DMS 273 treated with DMSO at 0.1 percent for 48 hours (cell line): ENCODE results near the gene CTNND2.

Experiments used
- DNase-seq: peaks from one replicate; lab custom pipeline; 2025; lab: John Stamatoyannopoulos, UW

Gene CTNND2

DNA sequence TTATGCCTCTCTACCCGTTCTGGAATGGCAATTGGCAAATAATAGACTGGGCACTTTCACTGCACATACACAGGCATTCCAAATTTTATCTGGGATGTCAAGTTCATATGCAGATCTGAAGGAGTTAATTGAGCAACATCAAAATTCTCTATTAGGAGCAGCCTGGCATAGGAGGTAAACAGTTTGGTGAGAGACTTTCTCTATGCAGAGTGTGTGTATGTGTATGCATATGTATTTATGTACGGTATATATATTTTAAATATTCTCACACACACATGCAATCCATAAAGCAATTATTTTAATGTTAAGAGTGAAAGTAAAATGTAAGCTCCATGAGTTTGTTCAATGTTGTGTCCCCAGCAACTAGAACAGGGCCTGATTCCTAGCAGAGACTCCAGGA lies 517.8 kb downstream of the CTNND2 start:
- DNase-seq: no peak

DNA sequence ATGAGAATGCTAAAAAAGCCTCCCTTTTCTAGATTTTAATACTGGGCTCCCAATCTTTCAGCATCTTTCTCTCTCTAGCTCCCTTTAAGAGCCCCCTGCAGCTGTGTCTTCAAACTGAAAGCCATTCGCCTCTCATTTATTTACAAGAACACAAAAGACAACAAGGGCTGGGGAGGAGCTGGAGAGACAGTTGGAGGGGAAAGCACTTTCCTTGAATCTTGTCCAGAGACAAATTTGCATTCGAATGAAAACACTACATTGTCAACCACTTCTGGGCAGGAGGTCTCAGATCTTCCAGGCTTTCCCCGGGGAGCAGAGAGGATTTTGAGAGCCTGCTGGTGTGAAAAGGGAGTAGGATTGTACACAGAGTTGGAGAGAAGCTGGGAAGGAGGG lies 518.3 kb downstream of the CTNND2 start:
- DNase-seq: no peak

DNA sequence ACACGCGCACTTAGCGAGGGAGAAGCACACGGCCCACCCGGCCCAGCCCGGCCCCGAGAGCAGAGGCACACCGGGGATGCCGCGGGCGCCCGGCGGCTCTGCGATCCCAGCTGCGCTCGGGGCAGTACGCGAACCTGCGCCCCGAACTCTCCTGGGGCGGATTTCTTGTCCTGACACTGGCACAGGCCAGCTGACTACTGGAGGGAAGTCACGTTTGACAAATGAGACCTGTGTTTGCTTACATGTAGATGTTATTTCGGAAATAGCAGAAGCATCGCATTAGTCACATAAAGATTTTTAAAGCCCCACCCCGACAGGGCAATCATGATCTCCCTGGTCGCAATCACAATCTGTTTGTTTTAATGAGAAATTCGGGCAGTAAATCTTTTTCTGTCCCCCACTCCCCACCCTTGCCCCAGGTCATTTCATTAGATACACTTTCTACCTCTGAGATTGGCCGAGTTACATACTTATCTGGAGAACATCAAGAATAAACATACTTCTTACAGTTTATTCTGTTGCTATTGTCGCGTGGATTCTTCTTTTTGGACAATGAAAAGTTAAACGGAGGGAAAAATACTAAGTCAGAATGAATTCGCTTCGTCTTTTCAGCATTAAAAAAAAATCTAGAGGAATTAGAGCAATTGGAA lies 518.9 kb downstream of the CTNND2 start:
- DNase-seq: no peak

DNA sequence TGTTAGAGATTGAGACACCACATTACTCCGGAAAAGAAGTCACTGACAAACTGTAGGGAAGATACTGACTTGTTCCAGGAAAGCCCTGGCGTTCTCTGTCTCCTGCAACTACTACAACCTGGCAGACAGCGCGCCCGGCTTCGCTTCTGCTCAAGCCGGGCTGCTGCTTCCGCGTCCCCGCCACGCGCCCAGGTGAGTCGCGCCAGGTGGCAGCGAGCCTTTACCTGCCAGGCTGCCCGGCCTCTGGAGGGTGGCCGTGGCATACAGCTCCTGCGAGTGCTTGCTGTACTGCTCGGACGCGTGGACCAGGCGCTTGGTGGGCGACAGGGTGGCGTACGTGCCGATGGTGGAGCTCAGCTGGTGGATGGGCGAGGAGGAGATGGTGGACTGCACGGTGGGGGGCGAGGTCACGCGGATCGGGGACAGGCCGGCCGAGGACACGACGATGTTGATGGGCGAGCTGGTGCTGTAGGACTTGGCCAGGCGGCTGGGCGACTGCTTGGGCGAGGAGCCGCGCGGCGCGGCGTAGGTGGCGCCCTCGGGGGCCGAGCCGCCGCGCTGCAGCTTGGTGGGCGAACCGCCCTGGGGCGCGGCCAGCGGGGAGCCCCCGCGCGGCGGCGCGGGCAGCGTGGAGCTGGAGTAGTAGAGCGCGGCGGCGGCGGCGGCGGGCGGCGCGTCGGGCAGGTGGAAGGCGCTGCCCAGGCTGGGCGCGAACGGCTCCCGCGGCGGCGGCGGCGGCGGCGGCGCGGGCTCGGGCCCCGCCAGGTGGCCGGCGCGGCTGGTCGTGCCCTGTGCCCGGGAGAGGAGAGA lies 519.6 kb downstream of the CTNND2 start:
- no peak for DNase-seq

DNA sequence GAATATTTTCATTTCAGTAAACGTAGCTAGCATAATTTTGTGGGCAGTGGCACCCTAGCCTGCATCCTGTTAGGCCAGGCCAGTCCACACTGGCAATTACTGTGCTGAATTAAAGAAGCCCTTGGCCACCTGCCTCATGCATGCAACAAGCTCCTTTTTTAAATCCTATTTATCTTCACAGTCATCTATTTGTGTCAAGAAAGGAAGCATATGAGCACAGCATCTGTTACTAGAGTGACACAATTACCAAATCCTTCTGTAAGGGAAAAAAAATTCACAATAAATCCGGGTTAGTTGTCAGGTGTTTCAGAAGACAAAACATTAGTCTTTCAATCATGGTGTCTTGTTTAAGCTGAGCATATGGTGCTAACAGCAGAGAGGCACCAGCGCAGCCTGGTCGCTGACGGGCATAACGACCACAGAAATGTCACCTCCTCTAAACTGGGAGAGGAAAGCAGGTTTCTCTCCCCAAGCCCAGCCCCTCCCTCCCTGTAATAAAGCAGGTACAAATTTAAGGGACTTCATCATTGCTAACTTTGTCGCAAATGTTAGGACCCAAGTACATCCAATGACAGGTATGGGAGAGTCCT lies 520.6 kb downstream of the CTNND2 start:
- no peak for DNase-seq

DNA sequence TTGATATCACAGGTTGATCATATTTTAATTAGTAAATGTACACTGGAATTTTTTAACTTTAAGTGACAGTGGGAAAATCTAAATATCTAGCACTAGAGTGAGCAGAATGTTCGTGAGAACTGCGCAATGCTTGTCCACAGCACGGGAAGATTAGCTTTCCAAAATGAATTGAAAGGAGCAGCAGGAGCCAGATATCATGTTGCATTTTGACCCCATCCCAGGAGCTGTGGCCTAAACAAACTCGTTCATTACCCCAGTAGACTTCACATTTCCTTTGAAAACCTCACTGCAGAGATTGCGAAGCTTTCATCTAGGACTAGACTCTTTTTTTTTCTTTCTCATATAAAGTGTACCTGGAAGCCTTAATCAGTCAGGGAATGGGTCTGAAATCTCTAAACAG lies 525.8 kb downstream of the CTNND2 start:
- no peak for DNase-seq

DNA sequence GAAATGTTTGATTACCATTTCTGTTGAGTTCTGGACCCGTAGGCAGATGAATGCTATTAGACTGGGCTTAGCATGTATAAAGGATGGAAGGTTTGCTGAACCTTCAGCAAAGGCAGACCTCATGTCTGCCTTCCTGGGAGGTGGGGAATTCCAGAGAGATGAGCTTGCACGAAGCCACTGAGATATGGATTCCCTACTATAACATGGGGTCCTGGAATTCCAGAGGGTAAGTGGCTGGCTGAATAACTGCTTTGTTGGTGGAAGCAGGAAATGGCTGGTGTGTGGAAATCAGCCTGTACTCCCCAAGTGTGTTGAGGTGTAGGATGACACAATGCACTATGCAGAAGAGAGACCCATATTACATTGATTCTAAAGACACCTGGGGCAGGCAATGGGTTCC lies 526.4 kb downstream of the CTNND2 start:
- DNase-seq: no peak

DNA sequence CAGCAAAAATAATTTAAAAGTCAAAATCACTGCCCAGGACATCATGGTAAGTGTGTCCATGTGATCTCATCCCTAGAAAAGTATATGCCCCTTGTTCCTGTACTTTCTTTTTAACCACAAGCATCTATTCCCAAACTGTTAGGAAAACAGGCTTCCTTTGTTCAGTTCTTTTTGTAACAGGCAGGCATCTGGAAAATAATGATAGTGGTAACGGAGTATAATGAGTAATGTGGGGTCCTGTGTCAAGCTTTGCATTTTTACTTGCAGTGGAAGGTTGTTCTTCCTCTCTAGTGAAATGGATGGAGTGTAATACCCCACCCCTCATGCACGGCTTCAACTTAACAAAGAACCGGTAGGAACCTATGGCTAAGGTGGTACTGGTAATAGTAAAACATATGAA lies 532.1 kb downstream of the CTNND2 start:
- no peak for DNase-seq

DNA sequence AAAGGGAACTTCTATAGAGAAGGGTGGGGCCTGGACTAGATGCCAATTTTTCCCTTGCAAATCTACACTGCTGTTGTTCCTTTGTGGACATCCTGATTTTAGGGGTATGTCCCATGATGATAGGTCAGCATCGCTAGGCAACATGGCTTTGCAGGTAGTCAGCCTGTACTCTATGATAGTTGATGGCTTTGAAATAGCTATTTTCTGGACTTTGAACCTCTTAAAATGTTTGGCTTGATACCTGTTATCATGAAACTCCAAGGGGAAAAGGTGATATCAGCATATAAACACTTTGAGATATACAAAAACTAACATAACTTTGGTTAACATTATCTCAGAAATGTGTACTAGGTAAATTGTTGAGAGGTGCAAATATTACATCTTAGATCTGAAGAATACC lies 533.2 kb downstream of the CTNND2 start:
- DNase-seq: no peak

DNA sequence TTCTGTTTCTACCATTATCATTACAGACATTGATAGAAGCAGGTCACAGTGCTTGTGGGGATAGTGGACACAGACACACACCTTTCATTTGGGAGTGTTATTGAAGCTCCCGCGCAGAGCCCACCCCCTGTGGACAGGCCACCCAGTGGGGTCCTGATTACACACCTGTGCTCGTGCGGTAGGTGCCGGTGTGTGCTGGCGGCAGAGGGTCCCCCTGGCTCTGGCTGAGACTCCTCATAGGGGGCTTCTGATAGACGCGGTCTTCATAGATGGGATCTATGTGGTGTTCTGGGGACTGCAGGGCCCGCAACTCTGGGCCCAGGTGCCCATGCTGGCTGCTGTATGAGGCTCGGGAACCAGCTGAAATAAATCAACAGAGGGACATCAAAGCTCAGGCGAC lies 539.7 kb downstream of the CTNND2 start:
- DNase-seq: no peak

DNA sequence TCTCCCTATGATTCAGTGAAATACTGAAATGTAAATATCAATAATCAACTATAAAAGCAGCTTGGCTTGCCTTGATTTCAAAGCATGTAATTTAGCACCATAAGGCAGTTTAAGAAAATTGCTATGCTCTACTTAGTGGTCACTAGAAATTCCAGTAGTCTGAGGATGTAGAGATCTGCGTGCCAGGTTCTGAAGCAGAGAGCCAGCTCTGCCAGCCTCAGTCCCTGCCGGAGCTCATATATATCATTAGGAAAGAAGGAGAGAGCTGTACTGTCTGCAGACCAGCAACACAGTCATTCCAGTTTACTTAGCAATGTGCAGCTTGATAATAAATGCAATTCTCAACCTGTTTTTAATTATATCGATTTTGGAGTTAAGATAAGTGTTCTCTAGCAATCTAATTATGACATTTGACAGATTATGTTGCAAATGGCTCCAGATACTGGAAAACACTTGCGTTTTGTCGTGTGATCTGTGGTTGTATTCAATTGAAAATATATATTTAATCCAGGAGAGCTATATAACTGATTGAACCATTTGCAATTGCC lies 540.5 kb downstream of the CTNND2 start:
- no peak for DNase-seq

DNA sequence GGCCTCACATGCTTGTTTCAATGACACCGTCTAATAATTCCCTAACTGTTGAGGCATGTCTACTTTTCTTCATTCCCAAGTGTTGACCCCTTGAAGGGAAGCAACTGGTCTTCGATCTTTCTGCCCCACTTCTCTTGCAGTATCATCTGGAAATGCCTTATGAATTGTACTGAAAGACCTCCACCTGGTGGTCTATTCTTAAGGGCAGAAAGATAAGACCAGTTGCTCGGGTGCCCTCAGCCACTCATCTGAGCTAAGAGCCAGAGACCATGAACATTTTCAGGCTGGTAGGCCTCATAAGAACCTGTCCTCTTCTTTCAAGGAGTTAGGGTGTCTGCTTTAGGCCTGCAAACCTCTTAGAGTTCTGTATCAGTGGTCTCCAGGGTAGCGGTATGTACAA lies 542.5 kb downstream of the CTNND2 start:
- no peak for DNase-seq

DNA sequence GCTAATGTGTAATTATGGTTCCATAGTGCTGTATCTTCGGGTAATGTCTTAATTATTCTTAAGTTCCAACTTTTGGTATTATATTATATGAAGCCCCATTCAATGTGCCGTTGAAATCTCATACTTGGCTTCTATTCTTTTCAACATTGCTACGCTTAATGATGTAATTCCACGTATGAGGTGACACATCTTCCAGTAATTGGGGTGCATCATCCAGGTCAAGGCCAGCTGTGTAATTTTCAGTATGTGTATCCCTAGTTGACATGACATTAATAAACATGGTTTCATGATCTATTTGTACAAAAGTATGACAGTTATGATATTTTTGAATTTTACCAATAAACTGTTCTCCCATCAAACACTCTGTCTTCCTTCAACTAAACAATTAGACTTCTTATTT lies 546.3 kb downstream of the CTNND2 start:
- DNase-seq: no peak

DNA sequence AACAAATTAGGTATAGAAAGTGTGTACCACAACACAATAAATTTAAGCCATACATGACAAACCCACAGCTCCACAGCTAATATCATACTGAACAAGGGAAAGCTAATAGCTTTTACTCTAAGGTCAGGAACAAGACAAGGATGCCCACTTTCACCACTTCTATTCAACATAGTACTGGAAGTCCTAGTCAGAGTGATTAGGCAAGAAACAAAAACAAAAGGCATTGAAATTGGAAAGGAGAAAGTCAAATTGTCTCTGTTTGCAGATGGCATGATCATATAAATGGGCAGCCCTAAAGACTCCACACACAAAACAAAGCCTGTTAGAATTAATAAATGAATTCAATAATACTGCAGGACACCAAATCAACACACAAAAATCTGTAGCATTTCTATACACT lies 548.8 kb downstream of the CTNND2 start:
- DNase-seq: no peak

DNA sequence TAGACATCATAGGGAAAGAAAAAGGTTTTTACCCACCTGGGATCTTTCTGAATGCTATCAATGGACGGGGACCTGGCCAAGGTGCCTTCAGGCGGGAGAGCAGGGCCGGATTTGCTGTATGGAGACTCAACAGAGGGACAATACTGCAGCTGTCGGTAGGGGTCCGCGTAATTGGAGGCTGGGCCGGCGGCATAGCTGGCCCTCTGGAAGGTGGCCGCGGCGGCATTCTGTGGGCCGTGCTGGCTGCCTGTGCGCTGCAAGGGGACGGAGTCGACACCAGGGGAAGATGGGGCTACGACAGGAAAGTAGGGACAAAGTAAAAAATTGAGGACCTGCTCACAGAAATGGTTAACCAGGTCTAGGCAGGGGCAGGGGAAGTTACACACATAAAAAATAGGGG lies 557.9 kb downstream of the CTNND2 start:
- DNase-seq: no peak

DNA sequence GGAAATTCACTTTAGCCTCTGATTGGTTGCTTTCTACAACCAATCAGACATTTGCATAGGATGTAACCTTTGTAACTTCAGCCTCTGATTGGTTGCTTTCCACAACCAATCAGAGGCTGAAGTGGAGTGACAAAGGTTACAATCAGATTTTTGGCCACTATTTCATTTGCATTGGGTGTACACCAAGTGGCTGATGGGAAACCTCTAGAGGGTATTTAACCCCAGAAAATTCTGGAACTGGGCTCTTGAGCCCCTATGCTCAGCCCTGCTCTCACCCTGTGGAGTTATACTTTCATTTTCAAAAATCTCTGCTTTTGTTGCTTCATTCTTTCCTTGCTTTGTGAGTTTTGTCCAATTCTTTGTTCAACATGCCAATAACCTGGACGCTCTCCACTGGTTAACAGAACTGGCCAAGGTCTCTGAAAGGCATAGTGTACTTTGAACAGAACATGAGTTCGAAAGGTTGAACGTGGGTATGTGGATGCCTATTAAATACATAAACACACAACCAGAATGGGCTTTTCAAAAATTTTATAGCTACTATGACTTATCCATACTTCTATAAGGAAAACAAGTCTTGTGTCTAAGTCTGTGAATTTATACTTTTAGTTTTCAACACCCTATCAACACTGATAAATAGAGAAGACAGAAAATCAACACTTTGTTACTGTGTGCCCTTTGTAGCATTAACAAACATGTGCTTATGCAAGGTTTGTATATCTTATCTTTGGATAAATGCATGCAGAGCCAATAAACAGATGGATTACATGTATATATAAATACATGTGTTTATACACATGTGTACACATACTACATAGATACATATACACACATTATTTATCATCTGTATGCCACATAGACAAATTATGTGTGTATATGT lies 568.1 kb downstream of the CTNND2 start:
- DNase-seq: no peak

DNA sequence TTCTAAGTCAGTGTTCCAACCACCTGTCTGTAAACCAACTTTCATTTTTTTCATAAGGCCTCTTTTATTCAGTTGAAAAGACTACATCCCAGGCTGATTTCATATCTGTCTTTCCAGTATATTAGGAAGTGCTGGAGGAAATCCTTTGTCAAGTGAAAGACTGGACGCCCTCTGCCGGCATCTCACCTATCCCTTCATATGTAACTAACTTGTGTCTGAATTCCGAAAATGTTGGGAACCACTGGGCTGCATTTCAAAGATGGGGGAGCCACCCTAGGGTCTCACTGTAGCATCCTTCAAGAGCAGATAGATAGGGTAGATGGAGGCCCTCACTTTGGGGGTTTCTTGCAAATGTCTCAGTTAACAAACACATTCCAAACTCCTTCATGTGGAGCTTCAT lies 569.8 kb downstream of the CTNND2 start:
- DNase-seq: no peak

DNA sequence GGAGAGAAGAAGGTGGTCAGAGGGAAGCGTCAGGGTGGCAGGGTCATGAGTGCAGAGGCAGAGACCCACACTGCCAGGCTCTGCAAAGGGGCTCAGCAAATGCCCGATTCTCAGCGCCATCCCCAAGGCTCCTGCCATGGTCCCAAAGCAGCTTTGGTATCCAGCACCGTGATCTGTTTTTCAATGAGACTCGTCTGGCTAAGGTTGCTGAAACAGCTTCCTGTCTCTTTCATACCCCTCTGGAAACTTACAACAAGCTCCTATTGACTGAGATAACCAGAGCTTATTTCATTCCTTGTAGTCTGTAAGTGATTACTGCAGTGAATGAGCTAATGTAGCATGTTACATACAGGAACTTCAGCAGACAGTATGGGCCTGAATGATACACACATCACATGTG lies 574.6 kb downstream of the CTNND2 start:
- DNase-seq: no peak

DNA sequence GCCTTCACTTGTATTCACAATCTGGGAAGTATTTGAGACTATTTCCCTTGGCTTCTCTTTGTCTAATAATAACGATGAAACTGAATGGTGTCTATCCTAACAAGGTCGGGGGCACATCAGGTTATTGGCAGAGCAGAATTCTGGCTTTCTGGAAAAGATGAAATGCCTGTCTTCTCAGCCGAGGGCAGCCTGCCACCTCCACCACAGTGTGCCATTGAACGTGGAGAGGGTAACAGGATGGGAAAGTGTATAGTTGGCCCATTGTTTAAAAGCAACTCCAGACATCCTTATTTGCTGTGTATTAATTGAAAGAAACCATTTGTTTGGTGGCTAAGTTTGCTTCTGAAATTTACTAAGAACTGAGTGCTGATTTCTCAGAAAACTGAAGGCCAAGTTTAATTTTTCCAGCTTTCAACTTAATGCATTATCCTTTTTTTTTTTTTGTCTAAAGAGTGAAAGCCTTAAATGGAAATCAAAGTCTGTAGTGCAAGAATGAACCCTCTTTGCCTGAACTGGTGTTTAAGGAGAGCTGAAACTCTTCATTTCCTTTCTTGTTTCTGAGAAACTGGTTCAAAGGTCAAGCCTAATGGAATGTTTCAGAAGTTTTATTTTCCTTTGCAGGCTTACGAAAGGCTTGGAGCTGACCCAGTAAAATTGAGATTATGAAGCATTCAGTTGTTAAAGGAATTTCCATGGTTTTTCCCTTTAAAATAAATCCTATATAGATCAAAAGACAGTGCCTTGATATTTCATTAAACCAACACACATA lies 579.5 kb downstream of the CTNND2 start:
- DNase-seq: no peak

DNA sequence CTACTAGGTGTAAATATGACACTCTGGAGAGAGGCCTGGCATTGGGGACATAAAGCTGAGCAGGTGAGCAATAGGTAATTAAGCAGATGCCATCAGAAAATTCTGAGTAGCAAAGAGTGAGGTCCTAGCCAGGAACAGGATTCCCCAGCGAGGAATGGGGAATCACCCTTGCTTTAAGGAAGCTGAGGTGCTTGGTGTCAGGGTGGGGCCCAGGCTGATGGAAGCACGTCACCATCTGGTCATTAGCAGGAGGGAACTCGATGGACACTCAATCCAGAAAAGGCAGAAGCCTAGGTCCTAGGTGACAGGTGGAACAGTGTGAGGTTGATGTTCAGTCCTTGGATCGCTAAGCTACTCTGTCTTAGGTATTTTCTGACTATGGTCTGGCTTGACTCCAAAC lies 580.5 kb downstream of the CTNND2 start:
- DNase-seq: no peak

DNA sequence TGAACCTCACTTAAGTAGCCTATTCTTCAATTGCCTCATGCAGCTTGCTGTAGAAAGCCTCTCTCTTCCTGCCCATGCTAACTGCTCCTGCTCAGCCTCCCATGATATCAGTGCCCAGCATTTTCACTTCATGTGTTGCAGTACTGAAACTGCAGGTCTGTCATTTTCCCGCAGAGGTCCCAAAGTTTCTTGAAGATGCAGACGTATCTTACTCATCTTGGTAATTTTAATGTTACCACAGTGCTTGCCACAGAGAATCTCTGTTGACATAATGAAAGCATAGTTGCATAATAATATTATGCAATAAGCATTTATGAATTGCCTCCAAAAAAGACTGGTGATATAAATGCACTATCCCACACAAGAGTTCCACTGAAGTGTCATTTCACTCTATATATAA lies 582.1 kb downstream of the CTNND2 start:
- DNase-seq: no peak
